PFSK-1 (cell line): Measurements from ENCODE around the gene BUD31.

ENCODE experiments used
- FOXP2 ChIP-seq: optimal IDR thresholded peaks from 2 replicates; pipeline ENCODE3; 2011; ENCODE audit warnings: borderline replicate concordance, control low read depth, inconsistent platforms; ENCODE audit not compliant: insufficient read depth; ENCODE audit errors: extremely low read length, extremely low read depth
- POLR2AphosphoS5 ChIP-seq: IDR thresholded peaks from 2 replicates; pipeline ENCODE4 v1.6.1; 2012; ENCODE audit warnings: low read depth, mild to moderate bottlenecking, control low read depth, low read length, moderate library complexity
- REST ChIP-seq, 2 experiments: IDR thresholded peaks; 2 replicates each; pipeline versions ENCODE4 v1.6.1 to v1.8.0; 2011 to 2012; ENCODE audit warnings: low read depth in 2 of 2, low read length in 2 of 2, control low read depth in 1 of 2, inconsistent platforms in 1 of 2, mild to moderate bottlenecking in 1 of 2, moderate library complexity in 1 of 2; ENCODE audit not compliant: insufficient read depth in 1 of 2
- SIN3A ChIP-seq: IDR thresholded peaks from 2 replicates; pipeline ENCODE4 v1.6.1; 2012; ENCODE audit warnings: mild to moderate bottlenecking, low read length, moderate library complexity, borderline replicate concordance; ENCODE audit not compliant: insufficient read depth
- TAF1 ChIP-seq: IDR thresholded peaks from 2 replicates; pipeline ENCODE4 v1.6.1; 2012; ENCODE audit warnings: low read length, control low read depth, borderline replicate concordance; ENCODE audit not compliant: insufficient read depth

The BUD31 gene

GRCh38 chr7:99429756-99430155 lies 21.0 kb downstream of the BUD31 start:
- TF ChIP-seq SIN3A, result no peak
- TF ChIP-seq TAF1, result no peak
- TF ChIP-seq FOXP2, result no peak

DNA sequence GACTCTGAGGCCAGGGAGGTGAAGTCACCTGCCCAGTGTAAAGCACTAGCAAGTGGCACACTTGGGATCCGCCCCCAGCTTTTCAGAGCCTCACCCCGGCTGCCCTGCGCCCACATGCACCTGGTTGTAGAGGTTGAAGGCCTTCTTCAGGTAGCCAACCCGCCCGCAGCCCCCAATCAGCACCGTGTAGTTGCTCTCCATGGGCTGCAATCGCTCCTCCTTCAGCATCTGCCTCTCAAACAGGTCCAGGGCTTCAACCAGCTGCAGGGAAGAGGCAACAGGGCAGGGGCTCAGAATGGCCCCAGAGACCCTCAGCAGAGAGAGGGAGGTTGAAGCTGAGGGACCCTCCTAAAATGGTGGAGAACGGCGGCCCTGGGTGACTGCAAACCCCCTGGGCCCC lies 24.4 kb downstream of the BUD31 start:
- TF ChIP-seq SIN3A, result no peak
- no peak for TF ChIP-seq FOXP2
- no peak for TF ChIP-seq REST (IDR thresholded peaks at IDR 0.05; ENCODE audit: insufficient read depth in 1 of 2, low read depth in 2 of 2, low read length in 2 of 2)
- no peak for TF ChIP-seq POLR2AphosphoS5
- no peak for TF ChIP-seq TAF1

GRCh38 chr7:99437946-99438572 lies 29.3 kb downstream of the BUD31 start:
- no peak for TF ChIP-seq TAF1
- no peak for TF ChIP-seq REST (IDR thresholded peaks at IDR 0.05; ENCODE audit: insufficient read depth in 1 of 2, low read depth in 2 of 2, low read length in 2 of 2)
- TF ChIP-seq POLR2AphosphoS5, result no peak
- no peak for TF ChIP-seq SIN3A
- no peak for TF ChIP-seq FOXP2

- TF ChIP-seq TAF1 (peak; percentile 13; the same call in 1 of the 2 replicates), POLR2AphosphoS5 (peak; percentile 74), FOXP2 (peak; percentile 89), REST (IDR thresholded peaks at IDR 0.05; ENCODE audit: insufficient read depth in 1 of 2, low read depth in 2 of 2, low read length in 2 of 2) (no peak), SIN3A (peak; percentile 70; the same call in 1 of the 2 replicates)
Observed at GRCh38 chr7:99438573-99439480, 30.1 kb downstream of the BUD31 start, which contains the start of the genes CPSF4 and PTCD1. Gene CPSF4, plus strand, starts transcription at chr7:99438943. Its CDS starts 140 bp downstream, at chr7:99439083. Gene PTCD1, minus strand, starts transcription at chr7:99438798. Its CDS starts 3,556 bp downstream, at chr7:99435242.

DNA sequence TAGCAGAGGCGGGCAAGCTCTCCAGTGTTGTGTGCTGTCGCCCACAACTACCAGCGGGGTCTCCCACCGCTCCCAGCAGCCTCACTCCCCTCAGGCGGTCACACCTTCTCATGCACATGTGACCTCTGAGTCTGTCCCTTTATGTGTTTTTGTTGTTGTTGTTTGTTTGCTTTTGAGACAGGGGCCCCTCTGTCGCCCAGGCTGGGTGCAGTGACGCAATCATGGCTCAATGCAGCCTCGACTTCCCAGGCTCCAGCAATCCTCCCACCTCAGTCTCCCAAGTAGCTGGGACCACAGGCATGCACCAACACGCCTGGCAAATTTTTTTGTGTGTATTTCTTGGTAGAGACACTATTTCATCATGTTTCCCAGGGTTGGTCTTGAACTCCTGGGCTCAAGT lies 31.4 kb downstream of the BUD31 start:
- TF ChIP-seq POLR2AphosphoS5 (no peak), FOXP2 (no peak), TAF1 (no peak), SIN3A (no peak), REST (IDR thresholded peaks at IDR 0.05; ENCODE audit: insufficient read depth in 1 of 2, low read depth in 2 of 2, low read length in 2 of 2) (no peak)
